Effector memory CD4-positive, alpha-beta T cell (primary cell): ENCODE results near the gene SPNS2.

ENCODE experiments used
- DNase-seq, 3 donors: peaks; one replicate each; pipeline ENCODE4 v3.0.0-alpha.2; 2020
- H3K27ac ChIP-seq: 2 replicates; pipeline ENCODE4 v1.7.0; 2013; ENCODE audit warnings: mild to moderate bottlenecking, low read length, moderate library complexity; ENCODE audit not compliant: insufficient read depth, poor library complexity, severe bottlenecking
- H3K27me3 ChIP-seq: replicated peaks from 2 replicates; pipeline ENCODE4 v1.7.0; 2013; ENCODE audit warnings: mild to moderate bottlenecking, low read length; ENCODE audit not compliant: insufficient read depth, control insufficient read depth, poor library complexity, severe bottlenecking
- H3K36me3 ChIP-seq: 2 replicates; pipeline ENCODE4 v1.7.0; 2013; ENCODE audit warnings: mild to moderate bottlenecking, low read length, moderate library complexity; ENCODE audit not compliant: control insufficient read depth, insufficient read depth
- H3K4me1 ChIP-seq: 2 replicates; pipeline ENCODE4 v1.7.0; 2013; ENCODE audit warnings: low read length, mild to moderate bottlenecking; ENCODE audit not compliant: control insufficient read depth, insufficient read depth, poor library complexity, severe bottlenecking
- H3K4me3 ChIP-seq: 2 replicates; pipeline ENCODE4 v1.7.0; 2013; ENCODE audit warnings: low read length, low read depth, mild to moderate bottlenecking; ENCODE audit not compliant: insufficient read depth, poor library complexity, severe bottlenecking
- H3K9me3 ChIP-seq: 2 replicates; pipeline ENCODE4 v1.7.0; 2013; ENCODE audit warnings: mild to moderate bottlenecking, low read length, moderate library complexity; ENCODE audit not compliant: control insufficient read depth

SPNS2 gene

GRCh38 chr17:4582691-4583090 is 84.0 kb downstream of the SPNS2 start:
- no peaks in the 10 kb centered on the region for H3K9me3 ChIP-seq
- no peak overlapping the region for H3K4me3 ChIP-seq
- no peaks in the 10 kb centered on the region for H3K36me3 ChIP-seq
- H3K4me1 ChIP-seq: peaks cover 5% of the 10 kb centered on the region
- H3K27ac ChIP-seq: no peak overlapping the region
- no peak for DNase-seq
- peaks cover 12% of the 10 kb centered on the region for H3K27me3 ChIP-seq

DNA sequence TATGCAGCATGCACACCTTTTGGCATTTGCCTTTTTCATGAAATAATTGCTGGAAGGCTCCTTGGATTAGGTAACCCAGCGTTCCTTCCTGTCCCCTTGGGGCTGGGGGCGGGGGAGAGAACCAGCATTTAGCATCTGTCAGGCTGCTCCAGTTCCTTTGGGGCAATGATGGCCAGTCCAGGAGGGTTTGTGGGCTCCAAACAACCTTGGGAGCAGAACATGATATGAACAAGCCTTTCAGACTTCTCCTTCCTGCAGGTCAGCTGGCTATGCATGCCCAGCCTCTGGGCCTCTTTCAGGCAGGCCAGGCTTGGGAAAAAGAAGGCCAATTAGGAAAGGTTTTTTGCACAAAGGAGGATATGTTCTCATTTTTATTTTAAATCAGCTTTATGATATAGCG is 84.5 kb downstream of the SPNS2 start:
- no peak overlapping the region for H3K4me3 ChIP-seq
- H3K27me3 ChIP-seq: peaks cover 12% of the 10 kb centered on the region
- no peak for DNase-seq
- H3K36me3 ChIP-seq: no peaks in the 10 kb centered on the region
- peaks cover 5% of the 10 kb centered on the region for H3K4me1 ChIP-seq
- no peaks in the 10 kb centered on the region for H3K9me3 ChIP-seq
- H3K27ac ChIP-seq: no peak overlapping the region

- Histone ChIP-seq H3K4me3 (peak overlapping the region; percentile 32), H3K27ac (no peak overlapping the region), H3K27me3 (peaks cover 12% of the 10 kb centered on the region), H3K9me3 (no peaks in the 10 kb centered on the region), H3K36me3 (no peaks in the 10 kb centered on the region), H3K4me1 (peaks cover 5% of the 10 kb centered on the region)
- DNase-seq: no peak
Measured at GRCh38 chr17:4583782-4584100, 85.1 kb downstream of the SPNS2 start.

DNA sequence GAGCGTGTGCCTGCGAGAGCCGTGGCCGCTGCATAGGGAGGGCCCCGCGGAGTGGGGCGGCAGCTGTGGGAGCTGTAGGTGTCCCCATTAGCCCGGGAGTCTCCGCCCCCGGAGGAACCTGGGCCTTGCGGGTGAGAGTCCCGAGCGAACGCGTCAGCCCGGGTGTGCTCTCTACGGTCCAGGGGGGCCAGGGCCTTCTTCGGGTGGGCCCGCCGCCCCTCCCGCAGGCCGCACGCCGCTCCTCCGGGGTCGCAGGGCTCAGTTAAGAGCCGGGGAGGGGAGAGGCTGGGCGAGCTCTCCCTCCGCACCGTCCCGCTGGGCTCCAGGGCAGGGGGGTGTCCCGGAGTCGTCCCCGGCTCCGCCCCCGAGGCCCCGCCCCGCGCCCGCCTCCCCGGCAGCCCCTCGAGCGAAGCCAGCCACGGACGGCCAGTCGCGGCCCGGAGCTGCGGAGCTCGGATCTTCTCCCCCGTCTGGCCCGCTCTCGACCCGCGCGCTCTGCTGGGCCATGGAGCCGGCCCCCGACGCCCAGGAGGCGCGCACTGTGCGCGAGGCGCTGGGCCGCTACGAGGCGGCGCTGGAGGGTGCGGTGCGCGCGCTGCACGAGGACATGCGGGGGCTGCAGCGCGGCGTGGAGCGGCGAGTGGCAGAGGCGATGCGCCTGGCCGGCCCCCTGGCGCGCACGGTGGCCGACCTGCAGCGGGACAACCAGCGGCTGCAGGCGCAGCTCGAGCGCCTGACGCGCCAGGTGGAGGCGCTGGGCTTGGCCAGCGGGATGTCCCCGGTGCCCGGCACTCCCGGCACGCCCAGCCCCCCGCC is 85.6 kb downstream of the SPNS2 start, which contains the start of gene SMTNL2:
Gene SMTNL2, plus strand, starts transcription at position 429 of the 816 bp plus-strand sequence. Its CDS starts 77 bp downstream, at position 506.
- no peaks in the 10 kb centered on the region for H3K36me3 ChIP-seq
- DNase-seq: no peak
- peak within 1 kb of the TSS; percentile 32 for H3K4me3 ChIP-seq
- H3K27me3 ChIP-seq: peaks cover 12% of the 10 kb centered on the region
- H3K4me1 ChIP-seq: peaks cover 5% of the 10 kb centered on the region
- no peaks in the 10 kb centered on the region for H3K9me3 ChIP-seq
- no peak within 1 kb of the TSS for H3K27ac ChIP-seq

DNA sequence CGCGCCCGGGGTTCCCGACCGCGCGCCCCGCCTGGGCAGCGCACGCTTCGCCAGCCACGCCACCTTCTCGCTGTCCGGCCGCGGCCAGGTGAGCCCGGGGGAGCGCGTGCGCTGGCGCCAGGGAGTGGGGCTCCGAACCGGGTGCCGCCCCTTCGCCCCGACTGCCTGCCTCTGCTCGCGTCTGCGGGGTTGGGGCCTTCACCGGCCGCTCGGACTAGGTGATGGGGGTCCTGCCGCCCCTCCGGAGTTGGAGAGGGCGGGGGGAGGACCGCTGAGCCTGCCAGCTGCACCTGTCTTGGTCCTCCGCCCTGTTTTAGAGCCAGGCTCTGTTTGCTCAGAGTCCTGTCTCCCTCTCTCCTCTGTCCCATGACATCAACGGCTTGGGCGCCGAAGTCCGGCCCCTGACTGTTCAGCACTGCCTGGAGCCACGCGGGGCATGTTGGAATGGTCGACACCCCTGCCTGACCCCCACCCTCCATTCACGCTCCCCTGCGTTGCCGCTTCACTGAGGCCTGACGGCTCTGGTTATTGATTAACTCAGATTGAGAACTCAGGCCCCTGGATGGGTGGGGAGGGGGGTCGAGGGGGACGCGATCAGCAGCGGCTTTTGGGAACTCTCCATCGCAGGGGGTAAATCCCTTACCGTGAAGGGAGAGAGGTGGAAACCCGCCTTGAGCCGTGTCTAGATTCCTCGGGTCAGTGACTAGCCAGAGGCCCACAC is 86.4 kb downstream of the SPNS2 start:
- Histone ChIP-seq H3K36me3 (no peaks in the 10 kb centered on the region), H3K27me3 (peaks cover 12% of the 10 kb centered on the region), H3K4me1 (peaks cover 5% of the 10 kb centered on the region), H3K27ac (no peak overlapping the region), H3K9me3 (no peaks in the 10 kb centered on the region), H3K4me3 (no peak overlapping the region)
- DNase-seq: no peak

DNA sequence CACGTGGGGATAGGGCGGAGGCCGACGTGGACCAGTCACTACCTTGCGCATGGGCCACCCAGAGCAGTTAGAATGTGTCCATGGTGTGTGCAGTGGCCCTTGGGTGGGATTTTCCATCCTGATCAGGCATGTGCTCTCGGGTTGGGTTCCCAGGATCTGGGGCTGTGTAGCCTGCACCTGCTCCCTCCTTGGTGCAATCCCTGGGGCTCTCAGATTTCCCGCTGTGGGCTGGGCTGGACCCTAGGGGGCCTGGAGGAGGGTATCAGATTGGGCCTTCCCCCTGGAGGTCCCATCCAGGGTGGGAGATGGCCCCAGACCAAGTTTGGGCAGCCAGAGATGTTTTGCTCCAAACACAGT is 86.9 kb downstream of the SPNS2 start:
- Histone ChIP-seq H3K4me1 (peaks cover 5% of the 10 kb centered on the region), H3K27me3 (peaks cover 12% of the 10 kb centered on the region), H3K27ac (no peak overlapping the region), H3K4me3 (no peak overlapping the region), H3K36me3 (no peaks in the 10 kb centered on the region), H3K9me3 (no peaks in the 10 kb centered on the region)
- DNase-seq: no peak

- no peaks in the 10 kb centered on the region for H3K36me3 ChIP-seq
- no peak overlapping the region for H3K4me3 ChIP-seq
- no peak overlapping the region for H3K27ac ChIP-seq
- no peaks in the 10 kb centered on the region for H3K9me3 ChIP-seq
- no peak for DNase-seq
- H3K4me1 ChIP-seq: peaks cover 5% of the 10 kb centered on the region
- peaks cover 12% of the 10 kb centered on the region for H3K27me3 ChIP-seq
Measured at GRCh38 chr17:4586043-4586442, 87.4 kb downstream of the SPNS2 start.

DNA sequence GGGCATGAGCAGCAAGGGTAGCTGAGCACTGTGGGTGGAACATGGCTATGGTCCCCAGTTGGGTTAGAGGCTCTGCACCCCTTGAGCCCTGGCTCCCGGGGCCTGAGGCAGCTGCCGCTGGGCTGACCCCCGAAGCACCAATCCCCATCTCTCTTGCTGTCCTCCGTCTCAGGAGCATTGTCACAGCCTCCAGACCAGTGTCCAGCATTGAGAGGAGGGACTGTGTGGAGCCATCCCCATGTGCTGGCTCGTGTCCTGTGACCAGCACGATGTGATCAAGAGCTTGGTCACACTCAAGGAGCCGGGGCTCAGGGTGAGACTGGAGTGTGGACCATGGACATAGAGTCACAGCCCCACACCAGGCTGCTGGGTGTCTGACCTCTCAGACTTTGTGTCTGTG is 88.5 kb downstream of the SPNS2 start:
- no peak overlapping the region for H3K4me3 ChIP-seq
- H3K9me3 ChIP-seq: no peaks in the 10 kb centered on the region
- peaks cover 5% of the 10 kb centered on the region for H3K4me1 ChIP-seq
- no peak for DNase-seq
- H3K27me3 ChIP-seq: peaks cover 12% of the 10 kb centered on the region
- H3K27ac ChIP-seq: no peak overlapping the region
- no peaks in the 10 kb centered on the region for H3K36me3 ChIP-seq

- H3K4me1 ChIP-seq: peaks cover 5% of the 10 kb centered on the region
Measured at GRCh38 chr17:4587803-4588202, 89.1 kb downstream of the SPNS2 start.

DNA sequence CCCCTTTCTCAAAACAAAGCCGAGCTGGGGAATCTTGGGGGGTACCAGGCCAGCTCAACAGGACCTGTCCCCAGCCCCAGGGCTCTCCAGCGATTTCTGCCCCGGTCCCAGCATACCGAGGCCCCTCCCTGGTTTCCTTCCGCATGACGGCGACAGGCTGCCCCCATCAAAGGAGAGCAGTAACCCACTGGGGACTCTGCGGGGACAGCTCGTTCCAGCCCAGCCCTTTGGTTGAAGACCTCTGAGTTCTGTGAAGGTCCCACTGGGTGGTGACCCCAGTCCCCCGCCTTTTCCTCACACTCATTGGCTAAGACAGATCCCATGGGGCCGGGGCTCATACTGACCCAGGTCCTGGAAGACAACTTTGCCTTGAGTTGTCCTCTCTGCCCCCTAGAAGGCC is 89.7 kb downstream of the SPNS2 start:
- DNase-seq: no peak
- H3K36me3 ChIP-seq: no peaks in the 10 kb centered on the region
- peaks cover 5% of the 10 kb centered on the region for H3K4me1 ChIP-seq
- H3K4me3 ChIP-seq: no peak overlapping the region
- H3K27me3 ChIP-seq: peaks cover 8% of the 10 kb centered on the region
- no peaks in the 10 kb centered on the region for H3K9me3 ChIP-seq
- no peak overlapping the region for H3K27ac ChIP-seq

More at GRCh38 chr17:4587803-4588202, 89.1 kb downstream of the SPNS2 start:
- Histone ChIP-seq H3K9me3 (no peaks in the 10 kb centered on the region), H3K36me3 (no peaks in the 10 kb centered on the region), H3K4me3 (no peak overlapping the region), H3K27ac (no peak overlapping the region), H3K27me3 (peaks cover 12% of the 10 kb centered on the region)
- no peak for DNase-seq
